Inflammatory macrophage (primary cell): ENCODE results near the gene HIRIP3.
"Not testable (repeated sequence)": the region's sequence is repeated elsewhere in the genome, so short reads cannot be mapped to it uniquely, and the experiment has no call there.

Experiments
- DNase-seq, 2 donors: peaks; one replicate each; pipeline ENCODE4 v3.0.0-alpha.2; 2020 to 2022
- total RNA-seq, 18 experiments: gene quantifications; one replicate each; lab custom pipeline; 2026; ENCODE audit warnings: mixed read lengths in 6 of 18, inconsistent platforms in 2 of 18; lab: John Stamatoyannopoulos, UW

HIRIP3 gene, protein sequence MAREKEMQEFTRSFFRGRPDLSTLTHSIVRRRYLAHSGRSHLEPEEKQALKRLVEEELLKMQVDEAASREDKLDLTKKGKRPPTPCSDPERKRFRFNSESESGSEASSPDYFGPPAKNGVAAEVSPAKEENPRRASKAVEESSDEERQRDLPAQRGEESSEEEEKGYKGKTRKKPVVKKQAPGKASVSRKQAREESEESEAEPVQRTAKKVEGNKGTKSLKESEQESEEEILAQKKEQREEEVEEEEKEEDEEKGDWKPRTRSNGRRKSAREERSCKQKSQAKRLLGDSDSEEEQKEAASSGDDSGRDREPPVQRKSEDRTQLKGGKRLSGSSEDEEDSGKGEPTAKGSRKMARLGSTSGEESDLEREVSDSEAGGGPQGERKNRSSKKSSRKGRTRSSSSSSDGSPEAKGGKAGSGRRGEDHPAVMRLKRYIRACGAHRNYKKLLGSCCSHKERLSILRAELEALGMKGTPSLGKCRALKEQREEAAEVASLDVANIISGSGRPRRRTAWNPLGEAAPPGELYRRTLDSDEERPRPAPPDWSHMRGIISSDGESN
- total RNA-seq, result 0.63 to 11.5 (median 7.8) reads per million in 18 experiments

DNA sequence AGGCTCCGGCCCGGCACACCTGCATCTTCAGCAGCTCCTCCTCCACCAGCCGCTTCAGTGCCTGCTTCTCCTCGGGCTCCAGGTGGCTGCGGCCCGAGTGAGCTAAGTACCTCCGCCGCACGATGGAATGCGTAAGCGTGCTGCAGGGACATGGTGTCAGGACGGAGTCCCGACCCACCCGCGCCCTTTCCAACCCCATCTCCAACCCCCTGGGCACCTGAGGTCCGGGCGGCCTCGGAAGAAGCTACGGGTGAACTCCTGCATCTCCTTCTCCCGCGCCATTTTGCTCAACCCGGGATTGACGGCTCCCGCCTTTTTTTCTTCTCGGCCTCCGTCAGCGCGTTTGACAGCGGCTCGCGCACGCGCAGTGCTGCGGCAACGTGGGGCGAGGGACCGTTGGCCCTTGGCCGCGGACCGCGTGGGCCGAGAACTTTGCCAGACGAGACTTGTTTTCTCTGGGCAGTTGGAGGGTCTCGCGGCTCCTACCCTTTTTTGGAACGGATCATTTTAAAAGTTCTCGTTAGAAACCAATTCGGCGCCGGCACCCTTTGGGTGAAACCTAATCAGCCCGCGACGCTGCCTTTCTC is at the start of gene HIRIP3:
Gene HIRIP3 (minus strand): TSS at position 294 of the 587 bp plus-strand sequence. CDS start 12 bp downstream, at position 282.
- peak; percentile 89 to 92 for DNase-seq

DNA sequence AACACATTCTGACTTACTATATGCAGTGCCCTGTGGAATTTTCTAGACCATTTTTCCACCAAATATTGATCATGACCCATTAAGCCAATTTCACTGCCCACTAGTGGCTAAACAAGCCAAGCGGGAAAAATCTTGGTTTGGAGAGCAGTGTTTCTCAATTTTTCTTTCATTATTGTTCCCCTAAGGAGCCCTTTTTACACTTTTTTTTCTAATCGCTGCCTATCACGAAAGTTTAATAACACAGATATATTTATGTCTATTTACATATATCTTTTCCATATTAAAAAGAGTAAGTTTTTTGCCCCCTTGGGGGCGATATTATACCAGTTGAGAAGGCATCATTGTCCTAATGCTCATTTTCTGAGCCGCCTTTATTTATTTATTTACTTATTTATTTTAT is 46.4 kb upstream of the HIRIP3 start:
- DNase-seq, result peak; percentile 31 to 56

DNA sequence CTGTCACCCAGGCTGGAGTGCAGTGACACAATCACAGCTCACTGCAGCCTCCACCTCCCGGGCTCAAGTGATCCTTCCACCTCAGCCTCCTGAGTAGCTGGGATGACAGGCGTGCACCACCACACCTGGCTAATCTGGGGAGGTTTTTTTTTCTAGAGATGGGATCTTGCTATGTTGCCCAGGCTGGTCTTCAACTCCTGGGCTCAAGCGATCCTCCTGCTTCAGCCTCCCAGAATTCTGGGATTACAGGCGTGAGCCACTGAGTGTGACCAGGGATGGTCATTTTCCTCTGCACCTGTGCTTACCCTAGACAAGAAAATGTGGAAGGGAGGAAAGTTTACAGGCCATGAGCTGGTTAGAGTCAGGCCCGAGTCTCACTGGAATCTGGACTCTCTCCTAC is 45.3 kb upstream of the HIRIP3 start:
- DNase-seq, result not testable (repeated sequence)

DNA sequence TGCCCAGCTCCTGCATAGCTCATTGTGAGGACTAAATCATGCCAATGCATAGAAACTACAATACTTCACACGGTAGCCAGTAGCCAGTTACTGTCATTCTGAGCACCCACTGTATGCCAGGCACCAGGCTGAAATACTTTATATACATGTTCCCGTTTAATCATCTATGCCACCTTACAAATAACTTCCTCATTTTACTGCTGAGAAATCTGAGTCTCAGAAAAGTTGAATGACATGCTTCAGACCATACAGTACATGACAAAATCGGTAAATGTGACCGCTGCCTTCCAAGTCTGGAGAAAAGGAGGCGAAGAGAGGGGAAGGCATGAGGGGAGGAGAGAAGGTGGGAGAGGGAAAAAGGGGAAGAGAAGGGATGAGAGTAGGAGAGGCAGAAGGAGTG is 44.8 kb upstream of the HIRIP3 start:
- DNase-seq, result peak; percentile 27 to 56

DNA sequence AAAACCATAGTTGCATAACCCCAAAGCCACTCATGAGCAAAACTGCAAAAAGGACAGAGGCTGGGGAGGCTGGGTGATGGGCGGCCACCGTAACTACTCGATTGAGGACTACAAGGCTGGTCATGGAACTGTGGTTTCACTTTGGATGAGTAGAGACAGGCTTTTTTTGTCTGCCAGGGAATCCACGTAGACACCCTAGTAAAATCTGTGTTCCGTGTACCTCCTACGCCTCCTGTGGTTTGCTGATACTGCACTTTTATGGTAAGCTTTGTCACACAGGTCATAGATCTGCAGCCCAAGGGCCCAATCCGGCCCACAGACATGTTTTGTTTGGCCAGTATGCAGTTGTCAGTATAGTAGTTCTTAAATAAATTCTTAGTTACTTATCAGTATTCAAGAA is 37.9 kb upstream of the HIRIP3 start:
- DNase-seq, result no peak

DNA sequence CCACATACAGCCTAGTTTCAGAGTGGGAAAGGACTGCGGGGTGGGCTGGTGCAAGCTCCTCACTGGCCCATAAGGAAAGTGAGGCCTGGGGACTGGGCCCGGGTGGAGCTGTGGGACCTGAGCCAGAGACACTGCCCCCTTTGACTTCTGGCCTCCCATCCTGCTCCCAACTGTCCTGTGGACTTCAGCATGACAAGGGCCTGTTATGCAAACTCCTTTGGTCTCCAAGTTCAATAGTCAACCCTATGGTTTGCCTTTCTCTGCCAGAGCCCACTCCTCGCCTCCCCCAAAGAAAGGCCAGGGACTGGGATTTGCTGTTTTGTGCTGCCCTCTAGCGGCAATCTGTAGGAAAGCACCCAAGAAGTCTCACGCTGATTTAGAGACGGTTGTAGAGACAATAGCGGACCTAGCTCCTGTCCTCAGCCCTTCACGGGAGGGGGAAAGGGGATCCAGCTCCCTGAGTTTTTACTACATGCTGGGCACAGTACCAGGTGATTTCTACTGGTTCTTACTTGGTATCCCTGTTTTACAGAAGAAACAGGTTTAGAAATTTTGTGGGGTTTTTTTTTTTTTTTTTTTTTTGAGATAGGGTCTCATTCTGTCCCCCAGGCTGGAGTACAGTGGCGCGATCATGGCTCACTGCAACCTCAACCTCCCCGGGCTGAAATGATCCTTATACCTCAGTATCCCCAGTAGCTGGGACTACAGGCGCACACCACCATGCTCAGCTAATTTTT is 36.8 kb upstream of the HIRIP3 start:
- DNase-seq, result peak; percentile 71 to 75

DNA sequence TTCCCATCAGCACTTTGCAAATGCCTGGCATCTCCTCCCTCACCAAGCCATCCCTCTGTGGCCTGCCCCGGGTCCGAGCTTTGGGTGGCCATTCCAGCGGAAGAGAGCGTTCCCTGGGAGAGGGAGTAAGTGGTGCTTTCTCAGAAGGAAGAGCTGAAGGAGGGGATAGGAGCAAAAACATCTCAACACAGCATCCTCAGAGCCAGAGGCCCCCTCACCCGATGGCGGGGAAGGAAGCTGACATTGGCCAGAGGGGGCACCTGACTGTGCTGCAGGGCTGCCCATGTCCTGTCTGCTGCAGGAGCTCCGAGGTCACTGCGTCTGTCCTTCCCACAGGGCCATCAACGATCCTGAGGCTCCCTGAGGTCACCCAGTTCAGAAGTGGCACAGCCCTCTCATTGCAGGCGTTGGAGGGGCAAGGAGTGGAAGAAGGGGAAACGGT is 36.1 kb upstream of the HIRIP3 start:
- no peak for DNase-seq

DNA sequence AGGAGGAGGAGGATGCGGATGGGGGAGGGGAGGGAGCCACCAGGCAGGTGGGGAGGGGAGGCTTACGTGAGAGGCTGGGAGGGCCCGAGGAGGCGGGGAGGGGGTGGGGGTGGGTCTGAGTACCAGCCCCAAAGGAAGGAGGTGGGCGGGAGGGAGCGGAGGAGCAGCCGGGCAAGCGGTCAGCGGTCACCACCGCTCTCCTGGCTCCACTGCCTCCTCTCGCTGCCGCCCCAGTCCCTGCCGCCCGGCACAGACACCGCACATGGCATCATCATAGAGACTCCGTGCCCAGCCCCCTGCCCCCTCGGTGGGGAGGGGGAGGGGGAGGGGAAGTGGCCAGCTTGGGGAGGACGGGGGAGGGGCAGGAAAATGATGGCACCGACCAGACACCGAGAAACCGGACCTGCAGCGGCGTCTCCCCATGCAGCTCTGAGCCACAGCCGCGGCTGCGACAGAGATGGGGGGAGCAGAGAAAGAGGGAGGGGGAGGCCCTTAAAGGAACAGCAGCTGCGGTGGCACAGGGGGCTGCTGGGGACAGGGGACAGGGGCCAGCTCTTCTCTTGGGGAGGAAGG is 35.5 kb upstream of the HIRIP3 start, which contains the start of gene TLCD3B:
Gene TLCD3B (minus strand): TSS at position 431 of the 573 bp plus-strand sequence. CDS start 744 bp downstream, outside the sequence.
- DNase-seq, result no peak

DNA sequence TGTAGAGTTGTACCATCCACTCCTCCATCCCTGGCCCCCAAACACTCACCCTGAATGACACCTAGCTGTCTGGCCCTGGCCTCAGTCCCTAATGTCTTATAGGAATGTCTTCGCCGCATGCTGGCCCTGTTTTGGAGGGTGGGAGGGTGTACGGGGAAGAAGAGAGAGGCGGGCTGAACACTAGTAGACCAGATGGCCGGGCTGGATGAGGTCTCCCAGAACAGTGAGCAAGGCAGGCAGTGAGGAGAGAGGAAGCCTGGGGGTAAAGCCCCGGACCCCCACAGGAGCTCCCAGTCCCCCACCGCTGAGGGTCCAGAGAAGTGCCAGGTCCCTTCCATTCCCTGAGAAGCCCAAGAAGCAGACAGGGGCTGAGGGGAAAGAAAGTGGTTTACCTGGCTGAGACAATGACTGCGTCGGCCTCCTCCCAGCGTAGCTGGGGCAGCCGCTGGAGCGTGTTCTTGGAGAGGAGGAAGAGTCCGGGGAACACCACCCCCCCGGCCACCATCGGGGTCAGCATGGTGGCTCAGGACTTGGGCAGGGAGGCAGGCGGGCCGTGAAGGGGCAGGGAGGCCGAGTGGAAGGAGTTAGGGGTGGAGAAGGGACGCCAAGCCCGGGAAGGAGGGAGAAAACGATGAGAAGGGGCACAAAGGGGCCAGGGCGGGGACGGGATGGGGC is 34.7 kb upstream of the HIRIP3 start:
- no peak for DNase-seq

DNA sequence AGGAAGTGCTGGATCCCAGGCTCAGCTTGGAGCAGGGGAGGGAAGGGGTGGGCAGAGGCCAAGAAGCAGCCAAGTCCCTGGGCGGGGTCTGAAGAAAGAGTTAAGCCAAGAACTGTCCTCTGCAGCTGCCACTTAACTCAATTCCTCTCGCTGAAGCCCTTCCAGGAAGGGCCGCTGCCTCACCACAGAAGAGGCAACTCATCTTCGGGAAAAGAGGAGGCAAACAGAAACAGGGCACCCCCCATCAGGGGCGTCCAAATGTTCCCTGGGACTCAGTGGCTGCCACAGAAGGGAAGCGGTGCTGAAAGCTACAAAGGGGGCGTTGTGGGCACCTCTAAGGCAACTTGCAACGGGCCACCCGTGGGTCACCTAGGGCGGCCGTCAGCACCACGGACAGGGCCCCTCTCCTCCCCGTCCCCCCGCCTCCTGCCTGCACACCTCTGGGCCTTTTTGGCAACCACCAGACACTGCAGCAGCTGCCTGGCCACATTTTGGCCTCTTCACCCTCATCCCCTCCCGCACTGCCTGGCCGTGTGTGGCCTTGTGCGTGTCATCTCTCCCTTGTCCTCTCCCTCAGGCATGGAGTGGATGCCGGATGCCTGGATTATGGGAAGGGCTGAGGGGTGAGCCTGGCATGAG is 33.1 kb upstream of the HIRIP3 start:
- no peak for DNase-seq

DNA sequence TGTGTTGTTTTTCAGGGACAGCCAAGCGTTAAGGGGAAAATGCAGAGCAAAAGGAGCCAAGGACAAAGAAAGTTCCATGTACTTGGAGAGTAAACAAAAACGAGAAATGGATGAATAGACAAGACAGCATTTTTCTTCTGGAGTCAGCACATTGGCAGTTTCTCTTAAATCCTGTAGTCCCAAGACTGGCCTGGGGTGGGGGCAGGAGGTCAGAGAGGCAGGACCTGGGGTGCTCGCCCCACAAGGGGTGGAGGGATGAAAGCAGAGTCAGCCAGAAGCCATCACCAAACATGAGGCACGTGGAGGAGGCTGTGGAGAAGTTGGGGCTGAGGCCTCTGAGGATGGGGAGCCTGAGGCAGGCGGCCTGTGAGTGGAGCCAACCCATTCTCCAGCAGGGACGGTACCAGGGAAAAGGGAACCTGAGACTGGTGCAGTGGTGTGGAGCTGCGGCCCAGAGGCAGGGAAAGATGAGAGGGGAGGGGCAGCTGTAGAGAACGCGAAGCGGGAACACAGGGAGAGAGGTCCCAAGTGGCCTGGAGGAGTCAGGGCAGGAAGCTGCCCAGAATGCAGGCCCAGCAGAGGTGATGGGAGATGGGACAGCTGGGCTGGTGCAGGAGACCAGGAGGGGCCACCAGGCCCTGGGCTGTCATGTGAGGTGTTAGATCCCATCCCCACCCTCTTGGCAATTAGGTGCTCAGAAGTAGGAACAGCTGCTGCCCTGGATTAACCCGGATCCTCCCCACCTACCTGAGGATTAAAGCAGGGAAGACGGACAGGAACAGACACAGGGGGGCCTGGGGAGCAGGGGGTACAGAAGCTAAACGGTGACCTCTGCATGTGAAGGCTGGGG is 32.4 kb upstream of the HIRIP3 start:
- no peak for DNase-seq

DNA sequence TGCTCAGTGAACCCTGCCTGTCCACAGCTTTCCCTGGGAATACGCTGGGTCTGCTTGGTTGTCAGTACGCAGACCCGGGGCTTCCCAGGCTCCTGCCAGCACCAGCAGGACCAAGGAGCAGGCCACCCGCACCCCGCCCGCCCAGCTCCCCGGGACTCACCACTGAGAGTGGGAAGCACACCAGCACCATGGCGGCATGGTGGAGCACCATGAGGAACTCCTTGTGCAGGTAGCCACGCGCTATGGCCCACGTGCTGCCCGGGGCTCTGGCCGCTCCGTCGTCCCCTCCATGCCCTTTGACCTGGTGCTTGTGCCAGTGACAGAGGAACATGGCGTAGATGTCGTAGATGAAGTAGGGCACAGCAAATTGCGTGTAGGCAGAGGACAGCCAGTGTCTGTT is 31.0 kb upstream of the HIRIP3 start:
- DNase-seq, result no peak

DNA sequence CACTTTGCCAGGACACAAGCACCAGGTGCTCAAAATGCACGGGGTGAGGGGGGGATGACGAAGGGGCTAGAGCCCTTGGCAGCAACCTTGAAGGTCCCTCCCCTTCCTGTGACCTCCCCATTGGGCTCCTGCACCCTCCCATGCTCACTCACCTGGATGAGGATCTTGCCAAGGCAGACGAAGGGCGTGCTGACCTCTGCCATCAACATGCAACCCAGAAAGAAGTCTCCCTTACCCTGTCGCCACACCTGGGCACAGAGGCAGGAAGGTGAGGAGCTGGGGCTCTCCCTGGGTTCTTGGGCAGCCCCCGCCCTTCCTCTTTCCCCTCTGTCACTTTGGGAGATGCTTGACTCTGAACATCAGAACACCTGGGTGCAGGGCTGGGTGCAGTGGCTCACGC is 30.2 kb upstream of the HIRIP3 start:
- no peak for DNase-seq

DNA sequence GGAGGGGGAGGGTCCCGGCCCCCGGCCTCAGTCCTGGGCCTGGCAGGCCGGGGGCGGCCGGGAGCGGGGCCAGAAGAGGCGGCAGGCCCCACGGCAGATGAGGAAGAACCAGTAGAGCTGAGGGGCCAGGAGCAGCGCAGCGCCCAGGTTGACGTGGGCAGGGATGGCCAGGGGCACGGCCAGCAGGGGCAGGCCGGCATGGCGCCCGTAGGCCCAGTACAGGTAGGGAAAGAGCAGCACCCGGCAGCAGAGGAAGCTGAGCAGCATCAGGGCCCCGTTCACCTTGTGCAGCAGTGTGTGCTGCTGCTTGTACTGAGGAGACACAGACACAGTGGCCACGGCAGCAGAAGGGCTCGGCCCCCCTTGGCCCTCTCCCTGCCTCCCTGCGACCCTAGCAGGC is 29.7 kb upstream of the HIRIP3 start:
- DNase-seq, result no peak

DNA sequence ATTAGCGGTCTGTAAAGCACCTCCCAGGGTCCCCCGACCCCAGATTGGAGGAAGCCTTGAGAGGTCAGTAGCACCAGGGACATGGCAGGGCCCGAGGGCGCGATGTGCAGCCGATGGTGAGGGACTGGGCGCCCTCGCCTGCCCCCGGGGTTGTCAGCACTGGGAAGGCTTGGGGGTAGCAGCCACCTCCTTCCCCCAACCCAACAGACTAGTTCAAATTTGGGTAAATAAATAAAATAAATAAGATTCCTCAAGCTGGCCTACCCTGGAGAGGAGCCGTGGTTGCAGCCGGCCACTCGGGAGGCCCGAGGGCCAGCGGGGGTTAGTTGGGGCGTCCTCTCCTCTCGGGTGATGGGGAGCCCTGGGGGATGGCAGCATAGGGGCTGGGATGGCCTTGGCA is 29.0 kb upstream of the HIRIP3 start:
- no peak for DNase-seq

DNA sequence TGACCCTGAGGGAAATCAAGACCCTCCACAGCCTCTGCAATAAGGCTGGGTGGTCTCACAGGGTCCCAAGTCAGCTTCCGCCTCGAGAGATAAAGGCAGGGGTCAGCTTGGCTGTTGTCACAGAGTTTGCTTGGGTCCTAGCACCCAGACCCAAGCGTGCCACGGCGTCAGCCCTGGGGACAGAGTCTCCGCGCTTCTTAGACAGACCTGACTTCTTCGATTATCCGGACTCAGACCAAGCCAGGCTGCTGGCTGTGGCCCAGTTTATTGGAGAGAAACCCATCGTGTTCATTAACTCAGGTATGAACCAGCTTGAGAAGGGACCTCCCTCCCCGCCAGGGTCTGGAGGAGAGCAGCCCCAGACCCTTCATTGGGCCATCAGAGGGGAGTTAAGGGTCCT is 28.2 kb upstream of the HIRIP3 start:
- DNase-seq, result no peak

DNA sequence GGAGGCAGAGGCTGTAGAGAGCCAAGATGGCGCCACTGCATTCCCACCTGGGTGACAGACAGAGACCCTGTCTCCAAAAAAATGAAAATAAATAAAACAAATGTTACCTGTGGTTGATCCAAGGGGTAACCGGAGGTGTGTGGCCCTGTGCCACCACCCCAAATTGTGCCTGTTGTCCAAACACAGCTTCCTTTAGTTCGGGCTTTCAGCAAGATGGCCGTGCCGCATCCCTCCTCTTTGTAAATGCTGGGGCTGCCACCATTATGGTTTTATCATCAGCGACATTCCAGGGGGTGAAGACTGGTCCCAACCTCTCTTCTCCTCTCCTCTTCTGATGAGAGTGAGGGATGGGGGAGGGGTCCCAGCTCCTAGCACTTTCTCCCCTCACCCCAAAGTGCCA is 27.5 kb upstream of the HIRIP3 start, which contains the start of gene C16orf92:
Gene C16orf92 (plus strand): TSS at position 312 of the 400 bp plus-strand sequence. CDS start 143 bp downstream, outside the sequence.
- DNase-seq, result no peak

DNA sequence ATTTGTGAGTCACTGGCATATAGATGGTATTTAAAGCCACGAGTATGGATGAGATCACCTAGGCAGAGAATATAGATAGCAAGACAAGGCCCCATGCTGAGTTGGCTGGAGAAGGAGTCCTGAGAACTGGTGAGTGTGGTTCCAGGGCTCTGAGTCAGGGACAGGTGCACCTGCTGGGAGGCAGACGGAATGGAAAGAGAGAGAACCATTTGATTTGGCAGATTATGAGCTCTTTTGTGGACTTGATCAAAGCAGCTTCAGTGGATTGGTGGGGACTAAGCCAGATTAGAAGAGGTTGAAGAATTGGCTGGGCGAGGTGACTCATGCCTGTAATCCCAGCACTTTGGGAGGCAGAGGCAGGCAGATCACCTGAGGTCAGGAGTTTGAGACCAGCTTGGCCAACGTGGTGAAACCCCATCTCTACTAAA is 23.3 kb upstream of the HIRIP3 start:
- DNase-seq, result no peak

DNA sequence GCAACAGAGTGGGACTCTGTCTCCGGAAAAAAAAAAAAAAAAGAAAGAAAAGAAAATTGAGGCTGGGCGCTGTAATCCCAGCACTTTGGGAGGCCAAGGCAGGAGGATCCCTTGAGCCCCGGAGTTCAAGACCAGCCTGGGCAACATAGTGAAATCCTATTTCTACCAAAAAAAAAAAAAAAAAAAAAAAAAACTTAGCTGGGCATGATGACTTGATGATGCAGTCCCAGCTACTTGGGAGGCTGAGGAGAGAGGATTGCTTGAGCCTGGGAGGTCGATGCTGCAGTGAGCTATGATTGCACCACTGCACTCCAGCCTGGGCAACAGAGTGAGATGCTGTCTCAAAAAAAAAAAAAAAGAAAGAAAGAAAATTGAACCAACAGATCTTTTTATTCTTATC is 22.5 kb upstream of the HIRIP3 start:
- DNase-seq, result not testable (repeated sequence)

DNA sequence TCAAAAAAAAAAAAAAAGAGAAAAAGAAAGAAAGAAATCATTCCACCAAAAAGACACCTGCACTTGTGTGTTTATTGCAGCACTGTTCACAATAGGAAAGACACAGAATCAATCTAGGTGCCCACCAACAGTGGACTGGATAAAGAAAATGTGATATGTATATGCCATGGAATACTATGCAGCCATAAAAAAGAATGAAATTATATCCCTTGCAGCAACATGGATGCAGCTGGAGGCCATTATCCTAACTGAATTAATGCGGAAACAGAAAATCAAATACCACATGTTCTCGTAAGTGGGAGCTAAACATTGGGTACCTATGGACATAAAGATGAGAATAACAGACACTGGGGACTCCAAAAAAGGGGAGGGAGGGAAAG is 21.9 kb upstream of the HIRIP3 start:
- no peak for DNase-seq
